ENCODE data around the gene NDUFV3.
A peak's percentile ranks its signal among the peaks of the same experiment; 100 is the strongest.

NDUFV3 gene

GRCh38 chr21:42878993-42879787, 13.9 kb upstream of the NDUFV3 start, which contains the start of gene WDR4 (continued):
- TF ChIP-seq PRDM4 (tag by site-specific recombination; IDR thresholded peaks at IDR 0.05) (peak; percentile 27; the same call in 1 of the 2 replicates), ZNF148 (tag by site-specific recombination; IDR thresholded peaks at IDR 0.05; ENCODE audit: borderline replicate concordance) (no peak), PRDM10 (tag by site-specific recombination; IDR thresholded peaks at IDR 0.05) (peak; percentile 100), YY2 (tag by site-specific recombination; IDR thresholded peaks at IDR 0.05) (peak; percentile 98), ZNF16 (tag by site-specific recombination; IDR thresholded peaks at IDR 0.05; ENCODE audit: low read depth) (no peak), ZNF548 (tag by site-specific recombination; IDR thresholded peaks at IDR 0.05) (no peak), ZNF704 (tag by site-specific recombination; IDR thresholded peaks at IDR 0.05) (peak; percentile 94), GLIS2 (tag by site-specific recombination; IDR thresholded peaks at IDR 0.05) (no peak), ZNF514 (tag by site-specific recombination; IDR thresholded peaks at IDR 0.05) (no peak), HIC1 (tag by site-specific recombination; IDR thresholded peaks at IDR 0.05) (no peak; the same call in 1 of the 2 replicates), YY1 (tag by site-specific recombination; IDR thresholded peaks at IDR 0.05) (peak; percentile 92; the same call in 1 of the 2 replicates), ZNF449 (tag by site-specific recombination; IDR thresholded peaks at IDR 0.05) (peak; percentile 37; the same call in 1 of the 2 replicates), ZNF639 (tag by site-specific recombination; IDR thresholded peaks at IDR 0.05) (peak; percentile 87), MZF1 (tag by site-specific recombination; IDR thresholded peaks at IDR 0.05; ENCODE audit: borderline replicate concordance) (no peak), SETDB1 (IDR thresholded peaks at IDR 0.05; ENCODE audit: insufficient read length, low read length) (no peak), ZNF335 (tag by site-specific recombination; conservative IDR thresholded peaks at IDR 0.05) (peak; percentile 89), SP7 (tag by site-specific recombination; IDR thresholded peaks at IDR 0.05) (peak; percentile 90), ZSCAN23 (tag by site-specific recombination; IDR thresholded peaks at IDR 0.05) (peak; percentile 59; the same call in 1 of the 2 replicates), ZNF776 (tag by site-specific recombination; IDR thresholded peaks at IDR 0.05; ENCODE audit: borderline replicate concordance) (no peak), ZNF701 (tag by site-specific recombination; IDR thresholded peaks at IDR 0.05) (no peak), ZNF341 (tag by site-specific recombination; IDR thresholded peaks at IDR 0.05; ENCODE audit: low read depth) (no peak), MEIS1 (CRISPR knock-in tag; IDR thresholded peaks at IDR 0.05; ENCODE audit: borderline replicate concordance) (0 out of 2 replicates have a peak, but pooled peaks have one; percentile 27)
